Lung (tissue), 12 donors: ENCODE measurements around the gene ISM1. TPM values are rescaled to one million over a fixed set of nuclear protein-coding genes. Genes with fewer than 3 reads are reported as not detected.

Source experiments
- ATAC-seq: fragments of 200-7000 bp; cut with Tn5 transposase; one replicate; pipeline ENCODE4 v1.9.1; 2020; ENCODE audit warnings: moderate number of reproducible peaks; ENCODE audit not compliant: insufficient read depth, low FRiP score
- DNase-seq, 3 donors: peaks; one replicate each; pipeline ENCODE4 v3.0.0-alpha.2; 2013 to 2017
- H3K27ac ChIP-seq, 2 donors: one replicate each; pipeline ENCODE4 v1.5.1; 2013; ENCODE audit warnings: mild to moderate bottlenecking in 2 of 2, moderate library complexity in 2 of 2, control low read depth in 1 of 2, inconsistent platforms in 1 of 2, low read depth in 1 of 2, low read length in 1 of 2
- H3K27me3 ChIP-seq, 3 donors: one replicate each; pipeline ENCODE4 v1.5.1; 2013; ENCODE audit warnings: low read length in 2 of 3; ENCODE audit not compliant: control insufficient read depth in 3 of 3, insufficient read depth in 3 of 3
- H3K36me3 ChIP-seq, 4 donors: one replicate each; pipeline ENCODE4 v1.5.1; 2013; ENCODE audit warnings: low read length in 4 of 4, mild to moderate bottlenecking in 1 of 4, moderate library complexity in 1 of 4; ENCODE audit not compliant: control insufficient read depth in 4 of 4, insufficient read depth in 4 of 4
- H3K4me1 ChIP-seq, 5 donors: one replicate each; pipeline ENCODE4 v1.5.1; 2013; ENCODE audit warnings: low read length in 5 of 5, mild to moderate bottlenecking in 2 of 5, moderate library complexity in 1 of 5; ENCODE audit not compliant: control insufficient read depth in 5 of 5, insufficient read depth in 5 of 5
- H3K4me3 ChIP-seq: one replicate; pipeline ENCODE4 v1.5.1; 2013; ENCODE audit warnings: mild to moderate bottlenecking, control low read depth, moderate library complexity
- H3K9ac ChIP-seq, 2 donors: one replicate each; pipeline ENCODE4 v1.5.1; 2013; ENCODE audit warnings: low read length in 2 of 2, control low read depth in 1 of 2; ENCODE audit not compliant: insufficient read depth in 1 of 2
- H3K9me3 ChIP-seq, 4 donors: one replicate each; pipeline ENCODE4 v1.5.1; 2013; ENCODE audit warnings: low read length in 3 of 4, mild to moderate bottlenecking in 1 of 4, moderate library complexity in 1 of 4; ENCODE audit not compliant: control insufficient read depth in 4 of 4, insufficient read depth in 3 of 4
- CTCF ChIP-seq: IDR thresholded peaks from 2 replicates; pipeline ENCODE4 v1.5.1; 2012; ENCODE audit warnings: mild to moderate bottlenecking; ENCODE audit errors: control extremely low read depth, extremely low read depth
- WGBS, 2 donors: extraction: QIAGEN DNeasy Blood & Tissue Kit; methylation state at CpG; one replicate each; pipeline ENCODE4 v1.1.7; 2013; 5-methylcytosine and 5-hydroxymethylcytosine counted together
- polyA plus RNA-seq, 2 donors: library from polyadenylated mRNA; stranded (reverse); fragments of 200-250 nt; gene quantifications; one replicate each; pipeline ENCODE4 v1.2.1, GENCODE V29; 2013
- total RNA-seq, 2 donors: library from RNA; depleted of rRNA in 1 of 2; stranded (reverse); fragments of >200 nt in 1 of 2; gene quantifications; one replicate each; pipeline ENCODE4 v1.2.1, GENCODE V29; 2014 to 2021
- donor health status: control.
- donor health status: control.
- donor health status: Bipolar disorder and iron deficiency.
- donor health status: healthy.
- donor health status: DM: yes; HTN: yes; CAD: no.

ISM1 gene
- total and polyA plus RNA-seq, 4 donors: 1.6 to 13.6 (median 2.9) TPM

- Histone ChIP-seq H3K36me3 (no peaks in the 10 kb centered on the region), H3K27me3 (no peaks in the 10 kb centered on the region), H3K4me3 (no peak overlapping the region), H3K27ac (no peak overlapping the region), H3K9me3 (peaks cover 0 to 11% (median 1%) of the 10 kb centered on the region in 4 donors), H3K4me1 (peaks cover 0 to 3% (median 0%) of the 10 kb centered on the region in 5 donors), H3K9ac (no peak overlapping the region)
- no peak for TF ChIP-seq CTCF
- DNase-seq: no peak
- ATAC-seq: no peak
- 81 to 83% methylated on average over 5 of the region's 5 CpGs for WGBS, 2 donors
These were observed 97.9 kb downstream of the ISM1 start for GRCh38 chr20:13318871-13319521.

- Histone ChIP-seq H3K9me3 (peaks cover 0 to 11% (median 1%) of the 10 kb centered on the region in 4 donors), H3K4me1 (peaks cover 0 to 3% (median 0%) of the 10 kb centered on the region in 5 donors), H3K36me3 (no peaks in the 10 kb centered on the region), H3K27me3 (no peaks in the 10 kb centered on the region), H3K27ac (no peak overlapping the region), H3K9ac (no peak overlapping the region), H3K4me3 (no peak overlapping the region)
- WGBS, 2 donors: 88 to 94% methylated on average over 4 of the region's 4 CpGs
- ATAC-seq: no peak
- TF ChIP-seq CTCF: no peak
- no peak for DNase-seq
These were observed 99.6 kb downstream of the ISM1 start for GRCh38 chr20:13320702-13321101.

- WGBS, 2 donors: 71 to 87% methylated on average over 7 of the region's 7 CpGs
- TF ChIP-seq CTCF: no peak
- Histone ChIP-seq H3K9ac (no peak overlapping the region), H3K36me3 (no peaks in the 10 kb centered on the region), H3K27me3 (no peaks in the 10 kb centered on the region), H3K27ac (no peak overlapping the region), H3K4me3 (no peak overlapping the region), H3K4me1 (peaks cover 0 to 3% (median 0%) of the 10 kb centered on the region in 5 donors), H3K9me3 (peaks cover 0 to 10% (median 1%) of the 10 kb centered on the region in 4 donors)
- ATAC-seq (no peak), DNase-seq (no peak)
These were observed 100.3 kb downstream of the ISM1 start for GRCh38 chr20:13321416-13321815.

GRCh38 chr20:13322198-13322597 is 101.1 kb downstream of the ISM1 start:
- WGBS, 2 donors: 41 to 49% methylated on average over 5 of the region's 5 CpGs
- H3K27ac ChIP-seq: no peak overlapping the region
- TF ChIP-seq CTCF: no peak
- H3K4me3 ChIP-seq: no peak overlapping the region
- DNase-seq: no peak
- no peak for ATAC-seq
- H3K27me3 ChIP-seq: no peaks in the 10 kb centered on the region
- peaks cover 0 to 3% (median 0%) of the 10 kb centered on the region in 5 donors for H3K4me1 ChIP-seq
- H3K9ac ChIP-seq: no peak overlapping the region
- peaks cover 0 to 3% (median 1%) of the 10 kb centered on the region in 4 donors for H3K9me3 ChIP-seq
- no peaks in the 10 kb centered on the region for H3K36me3 ChIP-seq
